Muscle layer of colon (tissue), 2 donors: ENCODE results near the gene ELAVL3.
"Not testable (repeated sequence)": the region's sequence is repeated elsewhere in the genome, so short reads cannot be mapped to it uniquely, and the experiment has no call there.

Experiments
- H3K27ac ChIP-seq: one replicate; pipeline ENCODE4 v1.7.0; 2013; ENCODE audit warnings: low read depth, mild to moderate bottlenecking, low read length, moderate library complexity
- H3K27me3 ChIP-seq, 2 donors: one replicate each; pipeline ENCODE4 v1.7.0; 2013; ENCODE audit warnings: low read length in 2 of 2, mild to moderate bottlenecking in 2 of 2; ENCODE audit not compliant: insufficient read depth in 2 of 2, control insufficient read depth in 1 of 2
- H3K36me3 ChIP-seq: one replicate; pipeline ENCODE4 v1.7.0; 2013; ENCODE audit warnings: mild to moderate bottlenecking, low read length; ENCODE audit not compliant: insufficient read depth
- H3K4me1 ChIP-seq: one replicate; pipeline ENCODE4 v1.7.0; 2013; ENCODE audit warnings: mild to moderate bottlenecking, low read length; ENCODE audit not compliant: insufficient read depth
- H3K4me3 ChIP-seq, 2 donors: one replicate each; pipeline ENCODE4 v1.7.0; 2013; ENCODE audit warnings: low read length in 2 of 2, low read depth in 1 of 2, mild to moderate bottlenecking in 1 of 2, moderate library complexity in 1 of 2
- H3K9ac ChIP-seq: one replicate; pipeline ENCODE4 v1.7.0; 2013; ENCODE audit warnings: low read length
- H3K9me3 ChIP-seq: one replicate; pipeline ENCODE4 v1.7.0; 2013; ENCODE audit warnings: mild to moderate bottlenecking, low read length
- donor health status: abdominal sarcoma.
- donor health status: Adenocarcinoma of cecum.

The ELAVL3 gene

DNA sequence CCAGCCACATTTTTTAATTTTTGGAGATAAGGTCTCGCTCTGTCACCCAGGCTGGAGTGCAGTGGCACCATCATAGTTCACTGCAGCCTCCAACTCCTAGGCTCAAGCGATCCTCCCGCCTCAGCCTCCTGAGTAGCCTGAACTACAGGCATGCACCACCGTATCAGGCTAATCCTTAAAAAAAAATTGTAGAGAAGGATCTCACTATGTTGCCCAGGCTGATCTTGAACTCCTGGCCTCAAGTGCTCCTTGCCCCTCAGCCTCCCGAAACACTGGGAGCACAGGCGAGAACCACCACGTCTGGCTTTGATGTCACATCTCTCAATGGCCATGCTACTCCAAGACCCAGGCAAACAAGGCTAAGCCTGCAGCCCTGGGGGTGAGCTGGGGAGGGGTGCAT lies 24.2 kb downstream of the ELAVL3 start:
- Histone ChIP-seq H3K4me3 (no peak overlapping the region), H3K36me3 (no peaks in the 10 kb centered on the region), H3K9ac (no peak overlapping the region), H3K27me3 (peaks cover 0 to 16% of the 10 kb centered on the region in 2 donors), H3K4me1 (no peaks in the 10 kb centered on the region), H3K27ac (no peak overlapping the region), H3K9me3 (no peaks in the 10 kb centered on the region)

DNA sequence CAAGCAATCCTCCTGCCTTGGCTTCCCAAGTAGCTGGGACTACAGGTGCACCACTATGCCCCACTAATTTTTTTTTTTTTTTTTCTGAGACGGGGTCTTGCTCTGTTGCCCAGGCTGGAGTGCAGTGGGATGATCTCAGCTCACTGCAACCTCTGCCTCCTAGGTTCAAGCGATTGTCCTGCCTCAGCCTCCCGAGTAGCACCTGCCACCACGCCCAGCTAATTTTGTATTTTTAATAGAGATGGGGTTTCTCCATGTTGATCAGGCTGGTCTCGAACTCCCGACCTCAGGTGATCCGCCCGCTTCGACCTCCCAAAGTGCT lies 25.7 kb downstream of the ELAVL3 start:
- H3K27ac ChIP-seq, H3K4me1 ChIP-seq, H3K4me3 ChIP-seq, H3K36me3 ChIP-seq, H3K9ac ChIP-seq, H3K9me3 ChIP-seq: not testable (repeated sequence)
- peaks cover 0 to 17% of the 10 kb centered on the region in 2 donors for H3K27me3 ChIP-seq

DNA sequence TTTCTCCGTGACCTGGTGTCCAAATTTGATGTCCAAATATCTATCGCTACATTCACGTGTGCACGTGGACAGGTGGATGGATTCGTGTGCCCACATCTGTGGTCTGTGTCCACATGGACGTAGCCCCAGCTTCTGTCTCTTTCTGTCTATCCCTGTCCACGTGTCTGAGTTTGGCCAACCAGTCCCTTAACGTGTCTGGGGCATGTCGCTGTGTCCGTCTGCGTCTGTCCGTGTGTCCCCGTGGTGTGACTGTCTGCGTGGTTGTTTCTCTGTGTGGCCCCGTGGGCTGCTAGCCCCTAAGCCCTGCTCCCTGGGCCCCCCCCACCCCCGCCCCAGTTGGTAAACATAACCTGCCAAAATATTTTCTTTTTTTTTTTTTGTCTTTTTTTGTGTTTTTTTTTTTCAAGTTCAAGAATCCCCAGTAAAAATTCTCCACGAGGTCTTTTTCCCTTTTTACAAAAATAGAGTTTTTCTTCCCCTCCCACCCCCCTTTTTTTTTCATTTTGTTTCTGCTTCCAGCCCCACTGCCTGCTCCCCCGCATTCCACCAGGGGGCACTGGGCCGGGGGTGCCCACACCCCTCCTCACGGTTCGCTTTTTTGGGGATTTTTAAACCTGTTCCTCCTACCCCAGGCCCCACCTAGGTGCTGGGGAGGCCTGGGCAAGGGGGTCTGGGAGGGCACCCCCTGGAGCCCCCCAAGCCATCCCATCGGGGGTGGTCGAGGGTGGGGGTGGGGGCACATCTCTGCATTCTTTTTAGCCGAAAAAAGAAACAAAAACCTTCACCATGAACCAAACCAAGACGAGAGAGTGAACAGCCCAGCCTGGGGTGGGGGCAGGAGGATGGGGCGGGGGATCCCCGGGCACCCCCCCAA lies 27.1 kb downstream of the ELAVL3 start:
- H3K27ac ChIP-seq = no peak overlapping the region
- H3K4me1 ChIP-seq = no peaks in the 10 kb centered on the region
- H3K4me3 ChIP-seq = no peak overlapping the region
- H3K9me3 ChIP-seq = no peaks in the 10 kb centered on the region
- peaks cover 0 to 14% of the 10 kb centered on the region in 2 donors for H3K27me3 ChIP-seq
- H3K9ac ChIP-seq = no peak overlapping the region
- H3K36me3 ChIP-seq = no peaks in the 10 kb centered on the region

DNA sequence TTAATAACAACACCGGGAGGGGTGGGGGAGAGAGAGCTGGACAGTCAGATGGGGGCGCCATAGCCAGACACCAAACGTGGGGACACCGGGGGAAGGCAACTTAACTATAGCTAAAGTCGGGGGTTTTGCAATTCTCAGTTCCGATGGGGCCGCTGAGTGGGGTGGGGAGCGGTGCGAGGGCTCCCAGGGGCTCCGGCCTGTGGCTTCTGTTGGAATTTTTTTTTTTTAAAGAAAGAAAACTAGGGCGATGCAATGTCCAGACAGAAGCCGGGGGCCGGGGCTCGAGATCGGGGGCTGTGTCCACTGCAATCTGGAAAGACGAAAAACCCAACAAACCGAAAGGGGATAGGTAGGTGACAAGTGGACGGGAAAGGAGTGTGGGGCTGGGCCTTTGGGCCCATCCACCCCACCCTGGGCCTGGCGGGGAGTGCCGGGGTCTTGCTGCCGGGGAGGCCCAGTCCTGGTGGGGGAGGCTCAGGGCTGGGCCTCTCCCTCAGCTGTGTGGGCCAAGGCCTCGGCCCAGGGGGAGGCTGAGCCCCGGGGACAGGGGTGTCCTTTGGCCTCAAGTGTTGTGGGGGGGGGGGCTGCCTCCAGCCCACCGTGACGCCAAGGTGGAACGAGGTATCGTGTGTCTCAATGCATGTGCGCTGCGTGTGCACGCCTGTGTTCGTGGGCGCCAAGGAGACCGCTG lies 28.1 kb downstream of the ELAVL3 start:
- Histone ChIP-seq H3K27me3 (peaks cover 0 to 14% of the 10 kb centered on the region in 2 donors), H3K9ac (no peak overlapping the region), H3K4me1 (no peaks in the 10 kb centered on the region), H3K27ac (no peak overlapping the region), H3K9me3 (no peaks in the 10 kb centered on the region), H3K36me3 (no peaks in the 10 kb centered on the region), H3K4me3 (no peak overlapping the region)

DNA sequence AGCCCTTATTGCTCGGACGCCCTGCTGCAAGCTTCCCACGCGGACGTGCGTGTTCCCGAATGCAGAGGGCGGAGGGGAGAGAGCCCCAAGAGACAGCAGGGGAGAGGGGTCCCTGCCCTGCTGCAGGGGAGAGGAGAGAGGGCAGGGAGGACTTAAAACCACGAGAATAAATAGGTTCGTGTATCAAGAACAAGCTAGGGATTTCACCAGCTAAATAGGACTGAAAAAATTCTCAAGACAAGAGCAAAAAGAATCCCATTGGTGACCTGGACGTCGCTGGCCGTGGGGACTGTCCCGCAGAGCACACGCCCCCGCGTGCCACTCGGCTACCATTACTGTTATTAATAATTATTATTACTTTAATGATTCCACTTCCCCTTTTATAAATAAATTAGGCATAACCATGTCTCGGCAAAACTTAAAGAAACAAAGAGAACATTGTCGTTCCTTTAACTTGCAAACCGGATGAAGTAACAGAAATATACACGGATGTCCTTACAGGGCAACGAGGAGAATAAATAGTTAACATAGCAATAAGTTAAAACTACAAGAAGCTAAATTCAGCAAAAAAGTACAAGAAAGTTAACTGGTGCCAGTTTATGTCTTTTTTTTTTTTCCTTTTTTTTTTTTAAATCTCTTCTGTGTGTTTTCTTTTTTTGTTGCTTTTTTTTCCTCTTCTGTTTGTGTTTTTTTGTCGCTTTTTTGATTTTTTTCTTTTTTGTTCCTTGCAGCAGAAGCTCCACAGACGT lies 28.8 kb downstream of the ELAVL3 start:
- H3K4me3 ChIP-seq = no peak overlapping the region
- peaks cover 3% of the 10 kb centered on the region for H3K36me3 ChIP-seq
- no peak overlapping the region for H3K27ac ChIP-seq
- no peak overlapping the region for H3K9ac ChIP-seq
- no peaks in the 10 kb centered on the region for H3K9me3 ChIP-seq
- no peaks in the 10 kb centered on the region for H3K4me1 ChIP-seq
- peaks cover 0 to 14% of the 10 kb centered on the region in 2 donors for H3K27me3 ChIP-seq

DNA sequence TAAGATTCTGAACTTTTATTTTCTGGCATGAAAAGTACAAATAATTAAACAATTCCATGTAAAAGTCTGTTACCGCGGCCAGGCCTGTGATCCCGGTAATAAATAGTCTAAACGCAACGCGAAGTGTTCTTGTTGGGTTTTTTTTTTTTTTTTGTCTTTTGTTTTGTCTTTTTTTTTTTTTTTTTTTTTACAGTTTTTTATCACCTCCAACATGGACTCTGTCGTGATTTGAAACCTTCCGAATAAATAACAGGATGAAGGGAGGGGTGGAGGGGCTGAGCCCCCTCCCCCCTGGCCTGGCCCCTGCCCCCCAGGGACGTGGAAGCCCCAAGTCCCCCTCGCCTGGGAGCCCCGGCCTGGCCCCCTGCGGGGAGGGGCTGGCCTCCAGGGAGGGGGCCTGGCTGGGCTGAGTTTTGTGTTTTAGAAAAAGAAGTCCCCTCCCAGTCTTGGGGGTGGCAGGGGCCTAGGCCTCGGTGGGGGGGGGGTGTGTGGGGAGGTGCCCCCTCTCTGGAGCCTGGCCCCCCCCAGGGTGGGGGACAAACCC lies 29.4 kb downstream of the ELAVL3 start:
- H3K9ac ChIP-seq = no peak overlapping the region
- no peaks in the 10 kb centered on the region for H3K4me1 ChIP-seq
- H3K36me3 ChIP-seq = peaks cover 8% of the 10 kb centered on the region
- H3K4me3 ChIP-seq = no peak overlapping the region
- H3K9me3 ChIP-seq = no peaks in the 10 kb centered on the region
- peaks cover 0 to 14% of the 10 kb centered on the region in 2 donors for H3K27me3 ChIP-seq
- no peak overlapping the region for H3K27ac ChIP-seq

DNA sequence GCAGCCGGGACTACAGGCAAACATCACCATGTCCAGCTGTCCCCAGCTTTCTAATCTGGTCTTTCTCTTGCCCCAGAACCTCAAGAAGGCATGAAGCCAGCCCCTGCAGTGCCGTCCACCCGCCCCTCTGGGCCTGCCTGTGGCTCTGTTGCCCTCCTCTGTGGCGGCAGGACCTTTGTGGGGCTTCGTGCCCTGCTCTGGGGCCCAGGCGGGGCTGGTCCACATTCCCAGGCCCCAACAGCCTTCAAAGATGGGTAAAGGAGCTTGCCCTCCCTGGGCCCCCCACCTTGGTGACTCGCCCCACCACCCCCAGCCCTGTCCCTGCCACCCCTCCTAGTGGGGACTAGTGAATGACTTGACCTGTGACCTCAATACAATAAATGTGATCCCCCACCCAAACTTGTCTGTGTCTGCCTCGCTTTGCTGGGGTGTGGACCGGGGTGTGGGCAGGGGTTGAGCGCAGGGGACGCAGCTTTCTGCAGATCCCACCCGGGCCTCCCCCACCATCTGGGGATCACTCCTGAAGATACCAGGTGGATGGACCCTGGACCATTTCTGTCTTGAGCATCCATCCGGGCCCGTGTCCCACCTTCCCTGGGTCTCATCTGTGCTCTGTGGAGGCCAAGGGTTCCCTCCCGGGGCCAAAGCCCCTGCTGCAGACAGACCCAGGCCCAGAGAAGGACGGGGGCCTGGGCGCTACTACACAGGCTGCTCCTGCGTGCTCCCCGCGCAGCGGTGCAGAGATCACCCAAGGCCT lies 30.1 kb downstream of the ELAVL3 start:
- peaks cover 13% of the 10 kb centered on the region for H3K36me3 ChIP-seq
- no peaks in the 10 kb centered on the region for H3K9me3 ChIP-seq
- peaks cover 0 to 14% of the 10 kb centered on the region in 2 donors for H3K27me3 ChIP-seq
- H3K9ac ChIP-seq = no peak overlapping the region
- H3K27ac ChIP-seq = no peak overlapping the region
- no peaks in the 10 kb centered on the region for H3K4me1 ChIP-seq
- no peak overlapping the region for H3K4me3 ChIP-seq

DNA sequence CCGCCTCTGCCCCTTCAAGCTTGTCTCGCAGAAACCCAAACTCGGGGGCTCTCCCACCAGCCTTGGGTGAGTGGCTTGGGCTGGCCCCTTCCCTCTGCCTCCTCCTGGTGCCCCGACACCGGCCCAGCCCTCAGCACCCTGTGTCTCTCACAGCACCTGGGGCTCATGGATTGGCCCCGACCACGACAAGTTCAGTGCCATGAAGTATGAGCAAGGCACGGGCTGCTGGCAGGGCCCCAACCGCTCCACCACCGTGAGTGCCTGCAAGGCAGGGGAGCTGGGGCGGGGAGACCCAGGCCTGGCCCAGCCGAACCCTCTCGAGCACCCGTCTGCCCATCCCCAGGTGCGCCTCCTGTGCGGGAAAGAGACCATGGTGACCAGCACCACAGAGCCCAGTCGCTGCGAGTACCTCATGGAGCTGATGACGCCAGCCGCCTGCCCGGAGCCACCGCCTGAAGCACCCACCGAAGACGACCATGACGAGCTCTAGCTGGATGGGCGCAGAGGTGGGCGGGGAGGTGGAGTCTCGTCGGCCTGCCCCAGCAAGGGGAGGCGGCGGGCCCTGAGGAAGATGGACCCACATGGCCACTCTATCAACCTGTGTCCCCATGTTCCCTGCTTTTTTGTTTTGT lies 31.8 kb downstream of the ELAVL3 start:
- Histone ChIP-seq H3K27ac (no peak overlapping the region), H3K4me1 (no peaks in the 10 kb centered on the region), H3K9ac (no peak overlapping the region), H3K27me3 (peaks cover 0 to 14% of the 10 kb centered on the region in 2 donors), H3K9me3 (no peaks in the 10 kb centered on the region), H3K4me3 (no peak overlapping the region), H3K36me3 (peaks cover 30% of the 10 kb centered on the region)

DNA sequence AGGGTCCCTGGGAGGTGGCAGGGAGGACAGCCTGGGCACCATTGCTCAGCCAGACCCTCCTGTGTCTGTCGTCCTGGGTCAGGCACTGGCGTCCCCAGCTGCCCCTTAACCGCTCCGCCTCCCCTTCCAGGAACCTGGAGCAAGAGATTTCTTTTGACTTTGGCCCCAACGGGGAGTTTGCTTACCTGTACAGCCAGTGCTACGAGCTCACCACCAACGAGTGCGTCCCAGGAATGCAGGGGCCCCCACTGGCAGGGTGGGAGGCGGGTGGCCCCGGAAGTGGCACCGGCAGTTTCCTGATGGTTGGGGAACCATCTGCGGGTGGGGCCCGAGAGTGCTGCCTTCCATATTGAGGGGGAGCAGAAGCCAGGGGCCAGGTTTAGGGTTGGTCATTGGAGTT lies 32.4 kb downstream of the ELAVL3 start:
- H3K4me1 ChIP-seq = no peaks in the 10 kb centered on the region
- H3K4me3 ChIP-seq = no peak overlapping the region
- peaks cover 0 to 14% of the 10 kb centered on the region in 2 donors for H3K27me3 ChIP-seq
- H3K9ac ChIP-seq = no peak overlapping the region
- H3K9me3 ChIP-seq = no peaks in the 10 kb centered on the region
- no peak overlapping the region for H3K27ac ChIP-seq
- peaks cover 33% of the 10 kb centered on the region for H3K36me3 ChIP-seq

DNA sequence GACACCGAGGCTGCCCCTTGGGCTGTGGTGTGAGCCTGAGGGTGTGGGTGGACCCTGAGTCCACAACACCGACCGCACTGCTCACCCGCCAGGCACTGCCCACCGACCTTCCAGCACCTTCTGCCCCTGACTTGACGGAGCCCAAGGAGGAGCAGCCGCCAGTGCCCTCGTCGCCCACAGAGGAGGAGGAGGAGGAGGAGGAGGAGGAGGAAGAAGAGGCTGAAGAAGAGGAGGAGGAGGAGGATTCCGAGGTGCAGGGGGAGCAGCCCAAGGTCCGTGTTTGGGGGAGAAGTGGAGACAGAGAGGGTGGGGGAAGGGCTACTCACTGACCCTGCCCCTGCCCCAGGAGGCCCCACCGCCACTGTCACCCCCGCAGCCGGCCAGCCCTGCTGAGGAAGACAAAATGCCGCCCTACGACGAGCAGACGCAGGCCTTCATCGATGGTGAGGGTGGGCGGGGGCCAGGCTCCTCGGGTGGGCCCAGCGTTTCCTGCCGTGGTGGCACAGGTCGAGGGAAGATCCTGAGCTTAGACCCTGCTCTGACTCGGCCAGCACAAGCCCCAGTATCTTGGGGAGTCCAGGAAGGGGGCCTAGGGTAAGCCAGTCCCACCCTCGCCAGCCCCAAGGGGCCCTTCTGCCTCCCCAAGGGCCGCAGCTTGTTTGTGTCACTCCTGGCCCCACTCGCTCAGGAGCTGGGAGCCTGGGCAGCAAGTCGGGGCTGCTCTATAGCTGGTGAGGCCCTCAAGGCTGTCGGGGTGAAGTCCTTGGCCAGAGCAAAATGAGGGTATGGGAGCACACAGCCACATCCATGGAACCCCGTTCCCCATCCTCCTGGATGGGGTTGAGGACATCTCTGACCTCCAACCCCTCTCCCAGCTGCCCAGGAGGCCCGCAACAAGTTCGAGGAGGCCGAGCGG lies 33.2 kb downstream of the ELAVL3 start:
- H3K36me3 ChIP-seq = peaks cover 33% of the 10 kb centered on the region
- H3K27me3 ChIP-seq = peaks cover 0 to 9% of the 10 kb centered on the region in 2 donors
- no peak overlapping the region for H3K27ac ChIP-seq
- no peak overlapping the region for H3K9ac ChIP-seq
- H3K4me1 ChIP-seq = no peaks in the 10 kb centered on the region
- no peaks in the 10 kb centered on the region for H3K9me3 ChIP-seq
- H3K4me3 ChIP-seq = no peak overlapping the region
